SH-SY5Y (cell line): ENCODE measurements around the gene OS9.

ENCODE experiments used
- GATA2 ChIP-seq: IDR thresholded peaks from 2 replicates; pipeline ENCODE4 v1.6.1; 2011; ENCODE audit warnings: mild to moderate bottlenecking, low read depth, low read length
- GATA3 ChIP-seq: IDR thresholded peaks from 2 replicates; pipeline ENCODE4 v1.6.1; 2011; ENCODE audit warnings: low read depth, mild to moderate bottlenecking, low read length, moderate library complexity

- TF ChIP-seq GATA2: no peak
- TF ChIP-seq GATA3: no peak
Observed at GRCh38 chr12:57735952-57736740, 42.2 kb downstream of the OS9 start.
